GM18520 (cell line): ENCODE results near the gene NOD1.
A peak's percentile ranks its signal among the peaks of the same experiment; 100 is the strongest.
"Not testable (repeated sequence)": the region's sequence is repeated elsewhere in the genome, so short reads cannot be mapped to it uniquely, and the experiment has no call there.

Experiments used
- ATAC-seq: cut with Tn5 transposase; IDR thresholded peaks from one replicate; pipeline ENCODE4 v1.9.1; 2021; ENCODE audit not compliant: unreplicated experiment

NOD1 gene

DNA sequence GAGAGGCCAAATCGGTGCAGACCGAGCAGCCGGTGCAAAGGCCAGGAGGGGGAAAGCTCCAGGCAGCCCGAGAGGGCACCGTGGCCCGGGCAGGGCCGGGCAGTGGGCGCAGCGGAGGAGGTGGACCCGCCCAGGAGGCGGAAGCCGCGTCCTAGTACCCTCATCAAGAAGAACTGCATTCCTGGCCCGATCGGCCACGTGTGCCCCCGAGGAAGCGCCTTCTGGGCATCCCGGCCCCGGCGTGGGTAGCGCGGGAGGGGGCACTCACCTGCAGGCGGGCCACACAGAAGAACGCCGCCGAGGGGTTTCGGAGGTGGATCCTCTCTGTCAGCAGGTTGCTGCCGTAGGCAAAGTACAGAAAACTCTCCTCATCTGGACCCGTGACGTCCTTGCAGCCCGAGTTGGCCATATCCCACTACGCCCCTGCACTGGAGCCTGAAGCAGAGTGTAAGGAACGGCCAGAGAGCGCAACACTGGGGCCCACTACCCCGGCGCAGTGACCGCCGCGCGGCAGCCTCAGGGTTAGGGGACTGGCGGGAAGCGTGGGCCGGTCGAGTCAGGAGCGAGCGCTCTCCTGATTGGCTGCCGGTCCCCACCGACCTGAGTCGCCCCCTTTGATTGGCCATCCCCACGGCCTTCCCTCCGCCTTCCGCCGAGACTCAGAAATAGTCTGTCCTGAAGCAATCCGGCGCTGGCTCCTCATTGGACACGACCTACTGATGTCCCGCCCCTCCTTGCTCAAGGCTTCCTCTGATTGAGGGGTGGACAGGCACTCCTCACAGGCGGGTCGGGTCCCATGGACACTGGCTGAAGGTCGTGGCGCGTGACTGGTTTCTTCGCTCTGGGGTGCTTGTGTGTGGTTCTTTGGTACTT, 26.0 kb upstream of the NOD1 start, which contains the start of gene GGCT:
TSS of gene GGCT (minus strand) at position 529 of the 873 bp plus-strand sequence. CDS start at position 409, 120 bp downstream.
- peak; percentile 95 for ATAC-seq

GRCh38 chr7:30503274-30504212, 25.0 kb upstream of the NOD1 start:
- ATAC-seq: no peak

- ATAC-seq: no peak
Observed at GRCh38 chr7:30502470-30503251, 24.1 kb upstream of the NOD1 start.

GRCh38 chr7:30501264-30501663, 22.7 kb upstream of the NOD1 start:
- no peak for ATAC-seq

DNA sequence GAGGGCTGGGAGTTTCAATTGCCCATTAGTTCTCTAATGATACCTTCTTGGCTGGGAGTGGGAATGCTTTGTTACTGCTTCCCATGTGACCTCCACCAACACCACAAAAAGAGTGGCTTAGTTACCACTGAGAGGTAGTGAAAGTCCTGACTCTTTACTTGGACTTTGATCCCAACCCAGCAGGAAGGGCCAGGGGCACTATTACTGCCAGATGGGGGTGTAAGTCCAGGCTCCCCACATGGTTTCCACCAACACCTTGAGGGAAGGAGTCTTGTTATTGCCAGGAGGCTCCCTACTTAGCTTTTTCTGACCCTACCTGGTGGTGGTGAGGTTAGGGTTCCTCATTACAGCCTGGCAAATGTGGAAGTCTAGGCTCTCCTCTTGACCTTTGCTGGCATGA, 14.6 kb upstream of the NOD1 start:
- no peak for ATAC-seq

GRCh38 chr7:30491417-30491816, 12.8 kb upstream of the NOD1 start:
- no peak for ATAC-seq

GRCh38 chr7:30487371-30487770, 8.8 kb upstream of the NOD1 start:
- ATAC-seq: no peak

DNA sequence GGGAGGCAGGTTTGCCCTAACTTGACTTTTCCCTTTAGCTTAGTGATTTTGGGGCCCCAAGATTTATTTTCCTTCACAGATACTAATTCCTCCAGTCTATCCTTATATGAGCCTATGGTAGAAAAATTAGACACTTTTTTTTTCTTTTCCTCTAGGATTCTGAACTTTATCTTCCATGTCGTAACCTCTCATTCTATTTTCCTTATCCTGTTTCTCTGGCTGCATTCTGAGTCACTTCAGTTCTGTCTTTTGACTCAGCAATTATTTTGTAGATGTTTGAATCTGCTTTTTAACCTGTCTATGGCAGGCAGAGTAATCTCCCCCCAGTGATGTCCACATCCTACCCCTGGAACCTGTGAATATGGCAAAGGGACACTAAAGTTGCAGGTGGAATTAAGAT, 7.1 kb upstream of the NOD1 start:
- no peak for ATAC-seq

GRCh38 chr7:30481416-30481815, 2.8 kb upstream of the NOD1 start:
- ATAC-seq: not testable (repeated sequence)

- no peak for ATAC-seq
Observed at GRCh38 chr7:30479202-30480120, 877 bp upstream of the NOD1 start.

DNA sequence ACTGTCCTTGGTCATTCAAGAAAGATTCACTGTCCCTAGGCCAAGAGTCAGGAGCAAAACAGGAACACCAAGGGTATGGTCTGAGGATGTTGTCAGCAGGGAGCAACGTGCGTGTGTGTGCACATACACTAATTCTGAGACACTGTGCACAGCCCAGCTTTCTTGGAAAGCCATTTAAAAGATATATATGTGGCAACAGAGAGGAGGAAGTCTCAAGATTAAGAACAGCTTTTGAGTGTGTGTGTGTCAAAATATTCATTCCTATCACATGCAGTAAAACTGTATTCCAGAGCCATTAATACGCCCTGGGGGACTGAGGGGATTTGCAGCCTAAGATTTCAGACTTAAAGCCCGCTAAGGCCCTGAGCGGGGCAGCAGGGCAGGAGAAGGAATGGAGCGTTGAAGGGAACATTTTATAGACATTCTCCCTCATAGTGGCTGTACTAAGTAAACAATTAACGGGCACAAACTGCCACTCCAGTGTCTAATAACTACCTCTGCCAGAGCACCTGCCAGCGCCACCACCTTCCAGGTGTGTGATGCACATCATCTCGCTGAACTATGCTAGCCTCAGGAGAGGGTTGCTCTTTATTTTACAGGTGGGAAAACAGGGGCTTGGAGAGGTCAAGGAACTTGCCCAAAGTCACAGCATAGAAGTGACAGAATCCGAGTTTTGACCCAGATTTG, 2.0 kb downstream of the NOD1 start:
- ATAC-seq: no peak

DNA sequence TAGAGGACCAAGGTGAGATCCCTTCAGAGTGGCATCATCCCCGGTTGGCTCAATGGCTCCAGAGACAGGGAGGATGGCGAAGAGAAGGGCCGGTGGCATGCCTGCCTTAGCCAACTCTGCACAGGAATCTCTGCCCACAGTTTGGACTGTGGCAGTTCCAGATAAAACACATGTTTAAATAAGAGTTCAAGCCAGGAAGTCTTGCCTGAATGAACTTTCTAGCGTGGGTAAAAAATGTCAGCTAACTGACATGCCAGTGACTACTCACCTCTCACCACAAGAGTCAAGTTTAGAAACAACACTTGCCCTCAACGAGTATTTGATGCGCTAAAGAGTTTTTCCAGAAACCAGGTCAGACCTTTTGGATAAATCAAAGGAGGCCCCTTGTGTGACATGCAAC, 3.0 kb downstream of the NOD1 start:
- no peak for ATAC-seq

GRCh38 chr7:30474893-30475292, 3.7 kb downstream of the NOD1 start:
- no peak for ATAC-seq

- ATAC-seq: no peak
Observed at GRCh38 chr7:30474485-30474884, 4.1 kb downstream of the NOD1 start.

GRCh38 chr7:30473903-30474302, 4.7 kb downstream of the NOD1 start:
- no peak for ATAC-seq

DNA sequence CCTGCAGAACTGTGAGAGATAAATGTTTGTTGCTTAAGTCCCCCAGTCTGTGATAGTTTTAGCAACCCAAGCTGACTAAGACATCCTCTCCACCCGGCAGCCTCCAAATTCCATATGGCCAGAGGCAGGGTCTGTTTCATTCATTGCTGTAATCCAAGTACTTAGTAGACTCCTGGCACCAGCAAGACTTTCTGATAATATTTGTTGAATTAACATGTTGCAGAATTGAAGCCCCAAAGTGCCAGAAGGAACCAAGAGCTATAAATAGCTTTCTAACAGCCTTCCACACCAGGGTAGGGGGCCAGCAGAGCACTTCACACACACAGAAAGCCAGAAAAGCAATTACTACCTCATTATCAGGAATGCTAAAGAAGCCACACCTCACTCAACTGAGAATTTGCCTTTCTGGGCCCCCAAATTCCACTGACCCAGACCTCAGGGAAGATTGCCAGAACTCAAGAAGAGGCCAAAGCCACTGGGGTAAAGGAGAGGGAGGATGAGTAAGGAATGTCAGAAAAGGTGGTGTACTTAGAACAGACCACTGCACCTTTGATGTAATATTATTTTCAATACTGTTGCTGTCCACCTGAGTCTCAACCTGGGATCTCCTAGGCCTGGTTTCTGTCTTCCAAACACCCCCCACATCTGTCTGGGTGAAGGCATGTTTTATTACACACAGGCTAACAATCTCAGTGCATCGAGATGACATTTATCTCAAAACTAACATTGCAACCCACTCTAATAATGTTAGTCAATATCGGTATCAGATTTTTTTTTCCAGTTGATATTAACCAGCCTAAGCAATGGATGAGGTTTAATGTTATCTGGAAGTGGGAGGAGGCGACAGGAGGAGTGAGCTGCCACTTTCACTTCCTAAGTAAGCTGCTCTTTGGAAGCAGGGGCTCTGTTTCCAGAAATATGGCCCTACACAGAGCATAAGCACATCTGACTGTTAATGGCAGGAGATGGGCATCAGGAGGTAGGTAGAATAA, 5.5 kb downstream of the NOD1 start:
- no peak for ATAC-seq

- no peak for ATAC-seq
Observed at GRCh38 chr7:30472081-30472783, 6.4 kb downstream of the NOD1 start.

DNA sequence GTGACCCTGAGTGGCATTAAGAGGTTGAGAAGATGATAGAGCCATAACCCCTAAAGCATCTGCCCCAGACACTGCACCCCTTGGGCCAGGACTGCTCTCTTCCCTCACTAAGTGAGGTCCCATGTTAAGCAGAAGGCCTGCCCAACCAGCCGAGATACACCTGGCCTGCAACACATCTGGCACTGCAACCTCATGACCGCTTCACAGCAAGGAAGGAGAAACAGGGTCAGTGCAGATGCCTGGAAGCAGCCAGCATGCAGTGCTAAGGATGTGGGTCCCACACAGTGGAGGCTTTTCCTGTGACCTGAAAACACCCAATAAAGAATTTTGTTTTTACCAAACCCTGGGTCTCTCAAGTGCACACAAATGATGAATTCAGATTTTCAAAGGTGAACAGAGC, 7.4 kb downstream of the NOD1 start:
- ATAC-seq: no peak
